DND-41 (cell line): Measurements from ENCODE around the gene PPARA.
A peak's percentile ranks its signal among the peaks of the same experiment; 100 is the strongest.

Source experiments
- ATAC-seq: fragments of 200-7000 bp; cut with Tn5 transposase; 3 replicates; pipeline ENCODE4 v1.9.1; 2021; ENCODE audit warnings: low read depth; ENCODE audit not compliant: insufficient read depth
- DNase-seq: peaks from one replicate; pipeline ENCODE4 v3.0.0-alpha.2; 2020
- H2AFZ ChIP-seq: 2 replicates; pipeline ENCODE4 v1.6.0; 2012; ENCODE audit warnings: low read depth, low read length
- H3K27ac ChIP-seq: 2 replicates; pipeline ENCODE4 v1.5.1; 2012; ENCODE audit warnings: low read length, inconsistent platforms
- H3K27me3 ChIP-seq: fragments of 200-600 bp; sonication (generic); 2 replicates; pipeline ENCODE4 v1.6.0; 2012; ENCODE audit warnings: low read length, mild to moderate bottlenecking, inconsistent platforms; ENCODE audit not compliant: insufficient read depth, poor library complexity
- H3K36me3 ChIP-seq: 2 replicates; pipeline ENCODE4 v1.5.1; 2012; ENCODE audit warnings: low read length, inconsistent platforms; ENCODE audit not compliant: insufficient read depth
- H3K4me1 ChIP-seq: 2 replicates; pipeline ENCODE4 v1.5.1; 2012; ENCODE audit warnings: mild to moderate bottlenecking, low read length; ENCODE audit not compliant: insufficient read depth
- H3K4me2 ChIP-seq: 2 replicates; pipeline ENCODE4 v1.6.0; 2012; ENCODE audit warnings: mild to moderate bottlenecking, moderate library complexity, low read length, inconsistent platforms; ENCODE audit not compliant: insufficient read depth
- H3K4me3 ChIP-seq, 2 experiments: fragments of 200-600 bp in 1 of 2; shearing (Covaris generic) in 1 of 2; 2 replicates each; pipeline ENCODE4 v1.5.1; 2012 to 2016; ENCODE audit warnings: inconsistent platforms in 2 of 2, low read length in 2 of 2, mild to moderate bottlenecking in 2 of 2, low read depth in 1 of 2, moderate library complexity in 1 of 2
- H3K79me2 ChIP-seq: 2 replicates; pipeline ENCODE4 v1.6.0; 2012; ENCODE audit warnings: low read length, inconsistent platforms; ENCODE audit not compliant: insufficient read depth
- H3K9ac ChIP-seq: 2 replicates; pipeline ENCODE4 v1.6.0; 2012; ENCODE audit warnings: low read depth, mild to moderate bottlenecking, inconsistent platforms, low read length, moderate library complexity
- H3K9me3 ChIP-seq: 2 replicates; pipeline ENCODE4 v1.5.1; 2012; ENCODE audit warnings: low read length, moderate library complexity, mild to moderate bottlenecking, inconsistent platforms; ENCODE audit not compliant: insufficient read depth, severe bottlenecking
- H4K20me1 ChIP-seq: 2 replicates; pipeline ENCODE4 v1.6.0; 2012; ENCODE audit warnings: low read length; ENCODE audit not compliant: insufficient read depth
- CTCF ChIP-seq: IDR thresholded peaks from 2 replicates; pipeline ENCODE4 v1.5.1; 2012; ENCODE audit warnings: borderline replicate concordance, low read length, moderate library complexity, mild to moderate bottlenecking; ENCODE audit not compliant: poor library complexity, severe bottlenecking; ENCODE audit errors: extremely low read depth
- EZH2 ChIP-seq: IDR thresholded peaks from 3 replicates; pipeline ENCODE4 v1.6.1; 2012; ENCODE audit warnings: borderline replicate concordance, low read depth, mild to moderate bottlenecking, moderate library complexity, low read length, inconsistent platforms; ENCODE audit not compliant: severe bottlenecking

PPARA gene

DNA sequence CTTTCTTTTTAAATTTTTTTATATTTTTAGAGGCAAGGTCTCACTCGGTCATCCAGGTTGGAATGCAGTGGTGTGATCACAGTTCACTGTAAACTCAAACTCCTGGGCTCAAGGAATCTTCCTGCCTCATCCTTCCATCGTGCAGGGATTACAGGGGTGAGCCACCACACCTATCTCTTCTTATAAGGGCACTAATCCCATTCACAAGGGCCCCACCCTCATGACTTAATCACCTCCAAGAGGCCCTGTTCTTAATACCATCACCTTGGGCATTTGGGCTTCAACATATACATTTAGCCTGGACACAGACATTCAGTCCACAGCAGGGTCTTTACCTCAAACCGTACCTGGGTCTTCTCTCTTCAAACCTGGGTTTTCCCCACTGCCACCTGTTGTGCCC is 141.8 kb downstream of the PPARA start:
- Histone ChIP-seq H3K4me2 (no peak overlapping the region), H4K20me1 (no peaks in the 10 kb centered on the region), H3K4me3 (no peak overlapping the region), H3K36me3 (peaks cover 38% of the 10 kb centered on the region), H3K9me3 (no peaks in the 10 kb centered on the region), H3K4me1 (peaks cover 13% of the 10 kb centered on the region), H3K27me3 (no peaks in the 10 kb centered on the region), H2AFZ (no peak overlapping the region), H3K27ac (no peak overlapping the region), H3K9ac (no peak overlapping the region), H3K79me2 (peaks cover 16% of the 10 kb centered on the region)
- TF ChIP-seq CTCF (no peak), EZH2 (no peak)
- no peak for DNase-seq
- no peak for ATAC-seq

DNA sequence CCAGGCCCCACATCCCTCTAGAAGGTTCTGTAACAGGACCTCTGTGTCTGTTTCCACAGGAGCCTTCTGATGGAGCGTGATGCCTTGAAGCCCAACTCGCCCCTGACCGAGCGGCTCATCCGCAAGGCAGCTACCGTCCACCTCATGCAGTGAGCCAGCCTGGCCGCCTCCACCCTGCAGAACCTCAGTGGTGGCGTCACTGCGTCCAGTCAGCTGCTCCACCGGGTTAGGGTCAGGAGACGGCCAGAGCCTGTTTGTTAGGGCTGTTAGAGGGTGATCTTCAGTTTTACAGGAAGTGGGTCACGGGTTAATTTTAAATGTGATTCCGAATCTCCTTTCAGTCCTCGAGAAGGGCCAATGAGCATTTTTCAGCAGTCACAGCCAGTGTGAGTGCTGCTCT is 142.4 kb downstream of the PPARA start:
- Histone ChIP-seq H3K9me3 (no peaks in the 10 kb centered on the region), H3K79me2 (peaks cover 22% of the 10 kb centered on the region), H3K4me3 (no peak overlapping the region), H3K4me1 (peaks cover 17% of the 10 kb centered on the region), H2AFZ (no peak overlapping the region), H4K20me1 (no peaks in the 10 kb centered on the region), H3K36me3 (peaks cover 39% of the 10 kb centered on the region), H3K27me3 (no peaks in the 10 kb centered on the region), H3K27ac (0 out of 2 replicates have a peak overlapping the region, but pooled peaks have one; percentile 46), H3K9ac (no peak overlapping the region), H3K4me2 (no peak overlapping the region)
- DNase-seq (no peak), ATAC-seq (no peak)
- TF ChIP-seq CTCF: no peak
